ENCODE measurements around the gene SRGAP2C.
"Not testable (repeated sequence)": the region's sequence is repeated elsewhere in the genome, so short reads cannot be mapped to it uniquely, and the experiment has no call there.

GRCh38 chr1:121167225-121167738, 17.5 kb upstream of the SRGAP2C start:
- not testable (repeated sequence) for TF ChIP-seq CTCF (IDR thresholded peaks at IDR 0.05; ENCODE audit: poor library complexity, severe bottlenecking); POLR2AphosphoS5 (IDR thresholded peaks at IDR 0.05); EZH2 (IDR thresholded peaks at IDR 0.05; ENCODE audit: borderline replicate concordance, insufficient read depth, low read length, poor library complexity, severe bottlenecking); EP300 (conservative IDR thresholded peaks at IDR 0.05; ENCODE audit: poor library complexity, severe bottlenecking); TAF1 (IDR thresholded peaks at IDR 0.05; ENCODE audit: low read depth); SMC3 (conservative IDR thresholded peaks at IDR 0.05; ENCODE audit: poor library complexity); REST (IDR thresholded peaks at IDR 0.05; ENCODE audit: borderline replicate concordance); MXI1 (conservative IDR thresholded peaks at IDR 0.05; ENCODE audit: poor library complexity, severe bottlenecking)

Measured in neural cell (in vitro differentiated cells).